ENCODE results near the gene GSK3A. TPM values are rescaled to one million over a fixed set of nuclear protein-coding genes. Genes with fewer than 3 reads are reported as not detected.

The GSK3A gene
- total and polyA plus RNA-seq, 4 donors: 23.7 to 147 (median 86.4) TPM

- Histone ChIP-seq H3K36me3 (ENCODE audit: control insufficient read depth, insufficient read depth, low read length) (peaks cover 67% of the 10 kb centered on the region), H3K27ac (ENCODE audit: low read depth, low read length) (no peak overlapping the region), H3K4me3 (ENCODE audit: low read depth, low read length) (no peak overlapping the region), H3K4me1 (ENCODE audit: control insufficient read depth, insufficient read depth, low read length) (peaks cover 38% of the 10 kb centered on the region), H3K9me3 (ENCODE audit: control insufficient read depth, insufficient read depth, low read length) (no peaks in the 10 kb centered on the region), H3K27me3 (ENCODE audit: control insufficient read depth, insufficient read depth, low read length) (no peaks in the 10 kb centered on the region)
- no peak for DNase-seq (ENCODE audit: low read depth in 4 of 6, low spot score in 6 of 6)
- WGBS (ENCODE audit: insufficient coverage): 94% methylated on average over 27 of the region's 30 CpGs
Observed at GRCh38 chr19:42287017-42287826, 44.8 kb upstream of the GSK3A start.

GRCh38 chr19:42286349-42287016, 44.1 kb upstream of the GSK3A start:
- Histone ChIP-seq H3K36me3 (ENCODE audit: control insufficient read depth, insufficient read depth, low read length) (peaks cover 60% of the 10 kb centered on the region), H3K4me3 (ENCODE audit: low read depth, low read length) (peak overlapping the region; percentile 73), H3K9me3 (ENCODE audit: control insufficient read depth, insufficient read depth, low read length) (no peaks in the 10 kb centered on the region), H3K27me3 (ENCODE audit: control insufficient read depth, insufficient read depth, low read length) (no peaks in the 10 kb centered on the region), H3K27ac (ENCODE audit: low read depth, low read length) (peak overlapping the region; percentile 40), H3K4me1 (ENCODE audit: control insufficient read depth, insufficient read depth, low read length) (peaks cover 45% of the 10 kb centered on the region)
- WGBS (ENCODE audit: insufficient coverage): 33% methylated on average over 6 of the region's 13 CpGs
- peak in 1 of 6 donors; percentile 58 for DNase-seq (ENCODE audit: low read depth in 4 of 6, low spot score in 6 of 6)

- Histone ChIP-seq H3K27me3 (ENCODE audit: control insufficient read depth, insufficient read depth, low read length) (no peaks in the 10 kb centered on the region), H3K36me3 (ENCODE audit: control insufficient read depth, insufficient read depth, low read length) (peaks cover 55% of the 10 kb centered on the region), H3K4me1 (ENCODE audit: control insufficient read depth, insufficient read depth, low read length) (peaks cover 50% of the 10 kb centered on the region), H3K4me3 (ENCODE audit: low read depth, low read length) (peak overlapping the region; percentile 73), H3K9me3 (ENCODE audit: control insufficient read depth, insufficient read depth, low read length) (no peaks in the 10 kb centered on the region), H3K27ac (ENCODE audit: low read depth, low read length) (peak overlapping the region; percentile 40)
- 29% methylated on average over 4 of the region's 6 CpGs for WGBS (ENCODE audit: insufficient coverage)
- DNase-seq (ENCODE audit: low read depth in 4 of 6, low spot score in 6 of 6): no peak
Observed at GRCh38 chr19:42285988-42286348, 43.6 kb upstream of the GSK3A start.

- peak overlapping the region; percentile 83 for H3K27ac ChIP-seq (ENCODE audit: low read depth, low read length)
- WGBS (ENCODE audit: insufficient coverage): 50% methylated on average over 3 of the region's 5 CpGs
- H3K27me3 ChIP-seq (ENCODE audit: control insufficient read depth, insufficient read depth, low read length): no peaks in the 10 kb centered on the region
- H3K9me3 ChIP-seq (ENCODE audit: control insufficient read depth, insufficient read depth, low read length): no peaks in the 10 kb centered on the region
- peaks cover 51% of the 10 kb centered on the region for H3K36me3 ChIP-seq (ENCODE audit: control insufficient read depth, insufficient read depth, low read length)
- H3K4me1 ChIP-seq (ENCODE audit: control insufficient read depth, insufficient read depth, low read length): peaks cover 52% of the 10 kb centered on the region
- peak in 1 of 6 donors; percentile 25 for DNase-seq (ENCODE audit: low read depth in 4 of 6, low spot score in 6 of 6)
- H3K4me3 ChIP-seq (ENCODE audit: low read depth, low read length): peak overlapping the region; percentile 73
Observed at GRCh38 chr19:42285541-42285941, 43.1 kb upstream of the GSK3A start.

GRCh38 chr19:42284591-42285341, 42.4 kb upstream of the GSK3A start:
- H3K27ac ChIP-seq (ENCODE audit: low read depth, low read length): peak overlapping the region; percentile 83
- no peaks in the 10 kb centered on the region for H3K9me3 ChIP-seq (ENCODE audit: control insufficient read depth, insufficient read depth, low read length)
- WGBS (ENCODE audit: insufficient coverage): under 1% methylated on average over 39 of the region's 41 CpGs
- peak in 2 of 6 donors; percentile 27 to 47 for DNase-seq (ENCODE audit: low read depth in 4 of 6, low spot score in 6 of 6)
- peaks cover 43% of the 10 kb centered on the region for H3K36me3 ChIP-seq (ENCODE audit: control insufficient read depth, insufficient read depth, low read length)
- peak overlapping the region; percentile 73 for H3K4me3 ChIP-seq (ENCODE audit: low read depth, low read length)
- H3K27me3 ChIP-seq (ENCODE audit: control insufficient read depth, insufficient read depth, low read length): no peaks in the 10 kb centered on the region
- peaks cover 52% of the 10 kb centered on the region for H3K4me1 ChIP-seq (ENCODE audit: control insufficient read depth, insufficient read depth, low read length)

- Histone ChIP-seq H3K27ac (ENCODE audit: low read depth, low read length) (no peak overlapping the region), H3K27me3 (ENCODE audit: control insufficient read depth, insufficient read depth, low read length) (no peaks in the 10 kb centered on the region), H3K4me3 (ENCODE audit: low read depth, low read length) (no peak overlapping the region), H3K36me3 (ENCODE audit: control insufficient read depth, insufficient read depth, low read length) (peaks cover 36% of the 10 kb centered on the region), H3K9me3 (ENCODE audit: control insufficient read depth, insufficient read depth, low read length) (no peaks in the 10 kb centered on the region), H3K4me1 (ENCODE audit: control insufficient read depth, insufficient read depth, low read length) (peaks cover 58% of the 10 kb centered on the region)
- under 1% methylated on average over 60 of the region's 76 CpGs for WGBS (ENCODE audit: insufficient coverage)
- DNase-seq (ENCODE audit: low read depth in 4 of 6, low spot score in 6 of 6): peak in 3 of 6 donors; percentile 60 to 90 (median 88)
Observed at GRCh38 chr19:42284066-42284501, 41.7 kb upstream of the GSK3A start.

DNA sequence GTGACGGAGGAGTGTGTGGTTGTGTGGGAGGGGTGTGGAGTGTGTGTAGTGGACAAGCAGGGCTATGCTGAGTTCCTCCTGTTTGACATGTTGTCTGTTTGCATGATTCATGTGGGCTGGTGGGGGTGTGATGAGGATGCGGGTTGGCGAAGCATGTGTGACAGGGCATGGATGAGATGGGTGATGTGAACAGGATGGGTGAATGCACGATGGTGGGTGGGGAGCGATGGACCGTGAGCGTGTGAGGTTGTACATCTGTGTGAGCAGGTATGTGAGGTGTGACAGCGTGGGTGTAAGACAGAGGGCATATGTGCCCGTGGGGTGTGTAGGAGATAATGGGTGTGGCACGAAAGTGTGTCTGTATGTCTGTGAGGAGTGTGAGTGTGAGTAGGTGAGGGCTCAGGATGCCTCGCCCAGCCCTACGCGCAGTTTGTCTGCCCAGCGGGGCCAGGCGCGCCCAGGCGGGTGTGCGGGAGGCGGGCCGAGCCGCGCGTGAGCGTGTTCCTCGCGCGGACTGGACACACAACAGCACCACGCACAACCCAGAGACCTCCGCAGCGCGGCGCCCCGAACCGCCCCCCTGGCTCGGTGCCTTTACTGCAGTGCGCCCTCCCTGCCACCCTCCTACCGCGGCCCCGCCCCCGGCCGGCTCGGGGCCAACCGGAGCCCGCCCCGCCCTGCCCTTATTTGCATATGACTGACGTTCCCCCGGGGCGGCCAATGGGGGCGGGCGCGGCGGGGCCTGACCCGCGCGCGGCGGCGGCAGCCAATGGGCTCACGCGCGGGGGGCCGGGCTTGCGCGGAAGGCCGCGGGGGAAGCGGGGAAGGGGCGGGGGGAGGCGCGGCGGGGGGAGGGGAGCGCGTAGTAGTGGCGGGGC, 41.0 kb upstream of the GSK3A start:
- peak overlapping the region; percentile 97 for H3K27ac ChIP-seq (ENCODE audit: low read depth, low read length)
- no peaks in the 10 kb centered on the region for H3K9me3 ChIP-seq (ENCODE audit: control insufficient read depth, insufficient read depth, low read length)
- peaks cover 34% of the 10 kb centered on the region for H3K36me3 ChIP-seq (ENCODE audit: control insufficient read depth, insufficient read depth, low read length)
- peak overlapping the region; percentile 48 for H3K4me3 ChIP-seq (ENCODE audit: low read depth, low read length)
- no peaks in the 10 kb centered on the region for H3K27me3 ChIP-seq (ENCODE audit: control insufficient read depth, insufficient read depth, low read length)
- H3K4me1 ChIP-seq (ENCODE audit: control insufficient read depth, insufficient read depth, low read length): peaks cover 65% of the 10 kb centered on the region
- peak; percentile 82 to 99 (median 94) for DNase-seq (ENCODE audit: low read depth in 4 of 6, low spot score in 6 of 6)
- WGBS (ENCODE audit: insufficient coverage): 4% methylated on average over 55 of the region's 74 CpGs

GRCh38 chr19:42282819-42283187, 40.4 kb upstream of the GSK3A start:
- peaks cover 33% of the 10 kb centered on the region for H3K36me3 ChIP-seq (ENCODE audit: control insufficient read depth, insufficient read depth, low read length)
- WGBS (ENCODE audit: insufficient coverage): 32% methylated on average over 3 of the region's 4 CpGs
- no peaks in the 10 kb centered on the region for H3K27me3 ChIP-seq (ENCODE audit: control insufficient read depth, insufficient read depth, low read length)
- no peak for DNase-seq (ENCODE audit: low read depth in 4 of 6, low spot score in 6 of 6)
- H3K4me1 ChIP-seq (ENCODE audit: control insufficient read depth, insufficient read depth, low read length): peaks cover 71% of the 10 kb centered on the region
- H3K4me3 ChIP-seq (ENCODE audit: low read depth, low read length): peak overlapping the region; percentile 48
- H3K27ac ChIP-seq (ENCODE audit: low read depth, low read length): peak overlapping the region; percentile 97
- no peaks in the 10 kb centered on the region for H3K9me3 ChIP-seq (ENCODE audit: control insufficient read depth, insufficient read depth, low read length)

All from spinal cord (tissue), 10 donors.